ENCODE measurements around the gene CCRL2.

DNA sequence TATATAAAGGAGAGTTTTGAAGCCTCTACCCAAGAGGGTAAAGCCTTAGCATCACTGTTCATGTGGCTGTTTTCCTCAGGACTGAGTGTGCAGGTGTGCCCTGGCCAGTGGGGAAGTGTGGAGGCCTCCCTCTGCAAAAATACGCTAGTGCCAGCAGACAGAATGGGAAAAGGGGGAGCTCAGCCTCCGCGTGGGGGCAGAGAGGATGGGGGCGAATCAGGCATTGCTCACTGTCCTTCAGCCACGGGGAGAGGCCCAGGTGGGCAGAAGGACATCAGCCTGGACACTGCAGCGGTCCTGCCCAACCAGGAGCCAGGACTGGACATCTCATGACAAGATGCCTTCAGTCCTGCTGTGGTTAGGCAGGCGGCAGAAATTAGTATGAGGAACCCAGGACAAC is 47.5 kb downstream of the CCRL2 start:
- TF ChIP-seq, protein P1, sequence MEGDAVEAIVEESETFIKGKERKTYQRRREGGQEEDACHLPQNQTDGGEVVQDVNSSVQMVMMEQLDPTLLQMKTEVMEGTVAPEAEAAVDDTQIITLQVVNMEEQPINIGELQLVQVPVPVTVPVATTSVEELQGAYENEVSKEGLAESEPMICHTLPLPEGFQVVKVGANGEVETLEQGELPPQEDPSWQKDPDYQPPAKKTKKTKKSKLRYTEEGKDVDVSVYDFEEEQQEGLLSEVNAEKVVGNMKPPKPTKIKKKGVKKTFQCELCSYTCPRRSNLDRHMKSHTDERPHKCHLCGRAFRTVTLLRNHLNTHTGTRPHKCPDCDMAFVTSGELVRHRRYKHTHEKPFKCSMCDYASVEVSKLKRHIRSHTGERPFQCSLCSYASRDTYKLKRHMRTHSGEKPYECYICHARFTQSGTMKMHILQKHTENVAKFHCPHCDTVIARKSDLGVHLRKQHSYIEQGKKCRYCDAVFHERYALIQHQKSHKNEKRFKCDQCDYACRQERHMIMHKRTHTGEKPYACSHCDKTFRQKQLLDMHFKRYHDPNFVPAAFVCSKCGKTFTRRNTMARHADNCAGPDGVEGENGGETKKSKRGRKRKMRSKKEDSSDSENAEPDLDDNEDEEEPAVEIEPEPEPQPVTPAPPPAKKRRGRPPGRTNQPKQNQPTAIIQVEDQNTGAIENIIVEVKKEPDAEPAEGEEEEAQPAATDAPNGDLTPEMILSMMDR (IDR thresholded peaks at IDR 0.05) = no peak
- no peak for TF ChIP-seq POLR2A (IDR thresholded peaks at IDR 0.05)
